OCI-LY3 (cell line): Measurements from ENCODE around the gene TULP4.

Experiments
- H2AFZ ChIP-seq: fragments of 200-600, 300-600 bp; shearing (Covaris generic); 2 replicates; pipeline ENCODE4 v1.6.0; 2014; ENCODE audit warnings: antibody characterized with exemption, low read depth, low read length
- H3K27ac ChIP-seq: fragments of 200-600, 300-600 bp; sonication (generic); 2 replicates; pipeline ENCODE4 v1.5.1; 2014; ENCODE audit warnings: mild to moderate bottlenecking, low read length, moderate library complexity, mixed read lengths
- H3K27me3 ChIP-seq: fragments of 200-600, 300-600 bp; sonication (generic); 2 replicates; pipeline ENCODE4 v1.6.1; 2014; ENCODE audit warnings: low read depth, low read length, mixed read lengths
- H3K36me3 ChIP-seq: fragments of 200-600, 300-600 bp; sonication (generic); replicated peaks from 2 replicates; pipeline ENCODE3; 2014; ENCODE audit warnings: low read depth, low read length, mixed read lengths
- H3K4me1 ChIP-seq: fragments of 300-600, 200-600 bp; sonication (generic); 2 replicates; pipeline ENCODE4 v1.6.1; 2014; ENCODE audit warnings: low read length, mixed read lengths
- H3K4me2 ChIP-seq: fragments of 200-600, 300-600 bp; sonication (generic); 2 replicates; pipeline ENCODE4 v1.6.1; 2014; ENCODE audit warnings: low read length, mixed read lengths
- H3K4me3 ChIP-seq: fragments of 300-600, 200-600 bp; sonication (generic); 2 replicates; pipeline ENCODE4 v1.5.1; 2014; ENCODE audit warnings: antibody characterized with exemption, mild to moderate bottlenecking, low read length, moderate library complexity
- H3K79me2 ChIP-seq: fragments of 300-600, 200-600 bp; shearing (Covaris generic); 2 replicates; pipeline ENCODE4 v1.6.1; 2014; ENCODE audit warnings: mild to moderate bottlenecking, low read length, mixed read lengths
- H3K9ac ChIP-seq: fragments of 300-600, 200-600 bp; shearing (Covaris generic); 2 replicates; pipeline ENCODE4 v1.6.0; 2014; ENCODE audit warnings: mild to moderate bottlenecking, low read length, moderate library complexity
- H3K9me3 ChIP-seq: fragments of 200-600, 300-600 bp; shearing (Covaris generic); 2 replicates; pipeline ENCODE4 v1.6.1; 2014; ENCODE audit warnings: low read length, mixed read lengths; ENCODE audit not compliant: insufficient read depth
- H4K20me1 ChIP-seq: fragments of 200-600, 300-600 bp; sonication (generic); 2 replicates; pipeline ENCODE4 v1.6.1; 2016; ENCODE audit warnings: low read length, mixed read lengths; ENCODE audit not compliant: insufficient read depth
- EZH2phosphoT487 ChIP-seq: fragments of 200-600 bp; shearing (Covaris generic); IDR thresholded peaks from 2 replicates; pipeline ENCODE4 v1.6.1; 2018; ENCODE audit warnings: antibody characterized with exemption, mixed run types, low read depth
- TF ChIP-seq, protein P1 (sequence below): fragments of 200-600, 300-600 bp; sonication (generic); IDR thresholded peaks from 2 replicates; pipeline ENCODE4 v1.5.1; 2014; ENCODE audit warnings: antibody characterized with exemption, low read length, low read depth

TULP4 gene

DNA sequence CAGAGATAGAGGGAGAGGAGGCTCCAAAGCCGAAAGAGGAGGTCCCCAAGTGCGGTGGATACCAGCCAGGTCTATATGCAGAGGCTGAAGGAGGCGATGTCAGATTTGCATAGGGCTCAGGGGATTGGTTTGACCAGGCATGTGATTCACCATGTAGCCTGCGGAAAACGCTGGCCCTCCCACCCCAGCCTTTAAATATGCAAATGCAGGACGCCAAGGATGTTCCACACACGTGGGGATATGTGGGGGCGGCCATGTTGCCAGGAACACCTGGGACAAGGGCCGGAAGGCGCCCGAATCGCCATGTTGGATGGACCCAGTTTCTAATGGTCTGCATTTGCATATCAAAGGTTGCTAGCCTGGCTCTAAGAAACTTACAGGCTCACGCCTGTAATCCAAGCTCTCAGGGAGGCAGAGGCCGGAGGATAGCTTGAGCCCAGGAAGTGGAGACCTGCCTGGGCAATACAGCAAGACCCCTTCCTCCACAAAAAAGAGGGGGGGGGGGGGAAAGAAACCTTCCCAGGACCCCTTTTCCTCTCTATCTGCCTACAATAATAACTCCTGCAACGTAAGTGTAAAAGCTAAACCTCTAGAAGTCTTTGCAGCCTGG lies 110.5 kb downstream of the TULP4 start:
- no peak for TF ChIP-seq EZH2phosphoT487
- TF ChIP-seq, protein P1, sequence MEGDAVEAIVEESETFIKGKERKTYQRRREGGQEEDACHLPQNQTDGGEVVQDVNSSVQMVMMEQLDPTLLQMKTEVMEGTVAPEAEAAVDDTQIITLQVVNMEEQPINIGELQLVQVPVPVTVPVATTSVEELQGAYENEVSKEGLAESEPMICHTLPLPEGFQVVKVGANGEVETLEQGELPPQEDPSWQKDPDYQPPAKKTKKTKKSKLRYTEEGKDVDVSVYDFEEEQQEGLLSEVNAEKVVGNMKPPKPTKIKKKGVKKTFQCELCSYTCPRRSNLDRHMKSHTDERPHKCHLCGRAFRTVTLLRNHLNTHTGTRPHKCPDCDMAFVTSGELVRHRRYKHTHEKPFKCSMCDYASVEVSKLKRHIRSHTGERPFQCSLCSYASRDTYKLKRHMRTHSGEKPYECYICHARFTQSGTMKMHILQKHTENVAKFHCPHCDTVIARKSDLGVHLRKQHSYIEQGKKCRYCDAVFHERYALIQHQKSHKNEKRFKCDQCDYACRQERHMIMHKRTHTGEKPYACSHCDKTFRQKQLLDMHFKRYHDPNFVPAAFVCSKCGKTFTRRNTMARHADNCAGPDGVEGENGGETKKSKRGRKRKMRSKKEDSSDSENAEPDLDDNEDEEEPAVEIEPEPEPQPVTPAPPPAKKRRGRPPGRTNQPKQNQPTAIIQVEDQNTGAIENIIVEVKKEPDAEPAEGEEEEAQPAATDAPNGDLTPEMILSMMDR = no peak
- no peaks in the 10 kb centered on the region for H3K9me3 ChIP-seq

DNA sequence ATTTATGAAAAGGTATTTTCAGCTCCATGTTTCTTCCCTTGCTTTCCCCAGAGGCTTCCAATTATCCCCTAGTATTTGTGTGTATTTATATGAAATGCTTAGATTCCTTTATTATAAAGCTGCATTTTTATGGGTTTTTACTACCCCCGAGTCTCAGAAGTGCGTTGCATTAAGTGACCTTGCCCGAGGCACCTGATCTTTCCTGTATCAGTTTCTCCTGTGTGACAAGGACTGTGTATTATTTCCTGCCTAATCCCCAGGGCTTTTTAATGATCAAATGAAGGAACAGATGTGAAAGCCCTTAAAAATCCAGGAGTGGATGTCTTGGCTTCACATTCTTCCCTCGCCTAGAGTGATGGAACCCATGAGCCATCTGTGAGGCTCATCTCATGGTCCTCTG lies 118.8 kb downstream of the TULP4 start:
- TF ChIP-seq, protein P1 = no peak
- TF ChIP-seq EZH2phosphoT487 = no peak
- Histone ChIP-seq H3K9ac (no peak overlapping the region), H3K4me1 (no peaks in the 10 kb centered on the region), H4K20me1 (no peaks in the 10 kb centered on the region), H3K4me3 (no peak overlapping the region), H3K79me2 (no peaks in the 10 kb centered on the region), H3K27ac (no peak overlapping the region), H3K36me3 (no peaks in the 10 kb centered on the region), H3K27me3 (no peaks in the 10 kb centered on the region), H3K9me3 (no peaks in the 10 kb centered on the region), H2AFZ (no peak overlapping the region), H3K4me2 (no peak overlapping the region)

More for the DNA sequence above, 110.5 kb downstream of the TULP4 start:
- H3K36me3 ChIP-seq = no peaks in the 10 kb centered on the region
- H3K4me1 ChIP-seq = no peaks in the 10 kb centered on the region
- H2AFZ ChIP-seq = no peak overlapping the region
- no peaks in the 10 kb centered on the region for H3K27me3 ChIP-seq
- no peaks in the 10 kb centered on the region for H3K79me2 ChIP-seq
- no peak overlapping the region for H3K4me2 ChIP-seq
- no peaks in the 10 kb centered on the region for H4K20me1 ChIP-seq
- H3K9ac ChIP-seq = no peak overlapping the region
- H3K27ac ChIP-seq = no peak overlapping the region
- no peak overlapping the region for H3K4me3 ChIP-seq

DNA sequence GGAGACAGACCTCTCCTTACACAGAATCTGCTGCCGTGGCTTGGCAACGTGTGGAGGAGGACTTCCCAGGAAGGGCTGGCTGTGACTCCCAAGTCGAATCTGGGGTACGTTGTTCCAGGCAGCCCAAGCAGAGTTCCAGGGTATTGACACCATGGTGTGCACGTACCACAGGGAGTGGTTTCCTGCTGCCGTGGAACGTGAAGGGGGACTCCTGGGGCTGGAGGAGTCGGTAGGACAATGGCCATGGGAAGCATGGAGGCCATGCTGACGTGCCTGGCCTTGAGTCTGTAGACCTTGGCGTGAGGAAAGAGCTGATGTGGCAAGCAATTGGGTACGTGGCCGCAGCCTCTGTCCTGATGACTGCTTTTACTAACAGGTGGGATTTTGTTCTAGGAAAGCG lies 119.3 kb downstream of the TULP4 start:
- no peaks in the 10 kb centered on the region for H4K20me1 ChIP-seq
- H3K4me2 ChIP-seq = no peak overlapping the region
- no peaks in the 10 kb centered on the region for H3K4me1 ChIP-seq
- no peaks in the 10 kb centered on the region for H3K27me3 ChIP-seq
- H3K36me3 ChIP-seq = no peaks in the 10 kb centered on the region
- no peaks in the 10 kb centered on the region for H3K79me2 ChIP-seq
- H2AFZ ChIP-seq = no peak overlapping the region
- H3K4me3 ChIP-seq = no peak overlapping the region
- H3K27ac ChIP-seq = no peak overlapping the region
- H3K9ac ChIP-seq = no peak overlapping the region
- no peaks in the 10 kb centered on the region for H3K9me3 ChIP-seq
- TF ChIP-seq, protein P1 = no peak
- TF ChIP-seq EZH2phosphoT487 = no peak

DNA sequence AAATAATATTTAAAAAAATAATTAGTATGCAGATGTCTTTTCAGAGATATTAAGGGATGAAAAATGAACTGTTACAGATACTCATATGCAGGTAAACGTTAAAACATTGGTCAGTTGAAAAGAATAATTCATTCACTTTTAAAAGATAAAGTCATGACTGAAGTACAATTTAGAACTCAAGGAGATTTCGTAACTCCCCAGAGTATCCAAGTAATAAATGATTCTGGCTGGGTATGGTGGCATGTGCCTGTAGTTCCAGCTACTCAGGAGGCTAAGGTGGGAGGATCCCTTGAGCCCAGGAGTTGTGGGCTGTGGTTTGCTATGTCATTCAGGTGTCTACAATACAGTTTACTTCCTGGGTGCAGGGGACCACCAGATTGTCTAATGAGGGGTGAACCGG lies 125.3 kb downstream of the TULP4 start:
- no peak overlapping the region for H3K27ac ChIP-seq
- TF ChIP-seq, protein P1 = no peak

More for the DNA sequence above, 125.3 kb downstream of the TULP4 start:
- H3K9me3 ChIP-seq = no peaks in the 10 kb centered on the region
- no peak overlapping the region for H3K4me2 ChIP-seq
- H3K79me2 ChIP-seq = no peaks in the 10 kb centered on the region
- no peak overlapping the region for H2AFZ ChIP-seq
- no peaks in the 10 kb centered on the region for H3K36me3 ChIP-seq
- H3K4me3 ChIP-seq = no peak overlapping the region
- H3K4me1 ChIP-seq = peaks cover 7% of the 10 kb centered on the region
- H3K9ac ChIP-seq = no peak overlapping the region
- H4K20me1 ChIP-seq = no peaks in the 10 kb centered on the region
- H3K27me3 ChIP-seq = no peaks in the 10 kb centered on the region
